Stomach (tissue), 9 donors: Measurements from ENCODE around the gene SPART. TPM values are rescaled to one million over a fixed set of nuclear protein-coding genes. Genes with fewer than 3 reads are reported as not detected.

Experiments
- DNase-seq, 2 donors: peaks; one replicate each; pipeline versions ENCODE4 v3.0.0 to v3.0.0-alpha.2; 2013 to 2019
- H3K27ac ChIP-seq, 5 donors: fragments of 200-600 bp in 4 of 5; sonication (generic) in 4 of 5; one replicate each; pipeline ENCODE4 v1.5.1; 2013 to 2019; ENCODE audit warnings: mild to moderate bottlenecking in 1 of 5, moderate library complexity in 1 of 5
- H3K27me3 ChIP-seq, 3 donors: fragments of 200-600 bp; sonication (generic); one replicate each; pipeline ENCODE4 v1.5.1; 2017 to 2019; ENCODE audit warnings: mixed run types in 1 of 3
- H3K36me3 ChIP-seq, 4 donors: fragments of 200-600 bp; sonication (generic); 1 replicate in 3 of 4; 2 replicates in 1 of 4; pipeline ENCODE4 v1.5.1; 2016 to 2019
- H3K4me1 ChIP-seq, 4 donors: fragments of 200-600 bp; sonication (generic); one replicate each; pipeline ENCODE4 v1.5.1; 2016 to 2019
- H3K4me3 ChIP-seq, 4 donors: fragments of 200-600 bp; sonication (generic) in 3 of 4; one replicate each; pipeline ENCODE4 v1.5.1; 2016 to 2019; ENCODE audit warnings: mild to moderate bottlenecking in 1 of 4
- H3K9me3 ChIP-seq, 4 donors: fragments of 200-600 bp; sonication (generic); one replicate each; pipeline ENCODE4 v1.5.1; 2016 to 2019
- EP300 ChIP-seq: sonication (generic); formaldehyde crosslinking; IDR thresholded peaks from one replicate; pipeline ENCODE4 v1.6.1; 2017; ENCODE audit warnings: antibody characterized with exemption
- POLR2A ChIP-seq, 4 donors: fragments of 450-650 bp; IDR thresholded peaks; one replicate each; pipeline ENCODE4 v1.6.1; 2016; ENCODE audit warnings: antibody characterized with exemption in 4 of 4, control low read depth in 2 of 4, mild to moderate bottlenecking in 1 of 4, moderate library complexity in 1 of 4
- POLR2AphosphoS5 ChIP-seq, 3 donors: sonication (generic); formaldehyde crosslinking; IDR thresholded peaks; one replicate each; pipeline ENCODE4 v1.6.1; 2016; ENCODE audit warnings: antibody characterized with exemption in 3 of 3
- WGBS, 5 donors: extraction: QIAGEN DNeasy Blood & Tissue Kit in 3 of 5; methylation state at CpG; one replicate each; pipeline versions ENCODE4 v1.1.5 to v1.1.7; 2013 to 2018; 5-methylcytosine and 5-hydroxymethylcytosine counted together
- intact Hi-C: fragments of 100-400 bp; cut with DNase I; formaldehyde crosslinking; loops from one replicate; pipeline ENCODE4 v1.15.1; 2023; ENCODE audit warnings: low total_unique reads
- polyA plus RNA-seq, 3 donors: library from polyadenylated mRNA; stranded (reverse); fragments of 200-250 nt; gene quantifications; one replicate each; pipeline ENCODE4 v1.2.3, GENCODE V29; 2013
- total RNA-seq, 5 donors: library from RNA; depleted of rRNA; stranded (reverse); fragments of >200 nt; gene quantifications; one replicate each; pipeline versions ENCODE4 v1.1.0 to v1.2.3, GENCODE V29; 2014 to 2016
- TF ChIP-seq, protein P1 (sequence below), 7 experiments: fragments of 450-650 bp in 4 of 7; fragments of 200-600 bp in 3 of 7; sonication (generic) in 3 of 7; IDR thresholded peaks; one replicate each; pipeline ENCODE4 v1.5.1; 2016 to 2019; ENCODE audit warnings: antibody characterized with exemption in 7 of 7, control low read depth in 2 of 7, mild to moderate bottlenecking in 1 of 7
- donor health status: healthy with polysubstance abuse.
- donor health status: Bipolar disorder and iron deficiency.
- donor health status: healthy.

Gene SPART
- total and polyA plus RNA-seq, 8 donors: 6.1 to 121 (median 20.9) TPM

DNA sequence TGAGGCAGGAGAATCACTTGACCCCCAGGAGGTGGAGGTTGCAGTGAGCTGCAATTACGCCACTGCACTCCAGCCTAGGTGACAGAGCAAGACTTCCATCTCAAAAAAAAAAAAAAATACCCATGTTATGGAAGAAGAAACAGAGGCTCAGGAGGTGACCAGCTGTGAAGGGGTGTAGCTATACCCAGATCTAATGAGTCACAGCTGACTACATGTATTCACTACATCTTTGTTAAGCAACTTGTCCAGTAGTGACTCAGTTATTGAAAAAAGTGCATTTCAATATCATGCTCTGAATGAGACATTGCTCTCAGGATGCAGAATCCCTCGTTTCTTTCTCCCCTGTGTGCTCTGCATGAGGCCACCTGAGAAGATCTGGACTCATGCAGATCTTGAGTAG lies 16.1 kb upstream of the SPART start:
- Histone ChIP-seq H3K4me3 (no peak overlapping the region), H3K36me3 (no peaks in the 10 kb centered on the region), H3K27ac (no peak overlapping the region), H3K9me3 (no peaks in the 10 kb centered on the region), H3K27me3 (no peaks in the 10 kb centered on the region), H3K4me1 (no peaks in the 10 kb centered on the region)
- intact Hi-C loops: no loop called here
- 75 to 85% (median 78%) methylated on average over 2 of the region's 2 CpGs for WGBS, 5 donors
- no peak for DNase-seq
- TF ChIP-seq POLR2A (IDR thresholded peaks at IDR 0.05): no peak
- no peak for TF ChIP-seq EP300
- no peak for TF ChIP-seq POLR2AphosphoS5 (IDR thresholded peaks at IDR 0.05)
- TF ChIP-seq, protein P1, sequence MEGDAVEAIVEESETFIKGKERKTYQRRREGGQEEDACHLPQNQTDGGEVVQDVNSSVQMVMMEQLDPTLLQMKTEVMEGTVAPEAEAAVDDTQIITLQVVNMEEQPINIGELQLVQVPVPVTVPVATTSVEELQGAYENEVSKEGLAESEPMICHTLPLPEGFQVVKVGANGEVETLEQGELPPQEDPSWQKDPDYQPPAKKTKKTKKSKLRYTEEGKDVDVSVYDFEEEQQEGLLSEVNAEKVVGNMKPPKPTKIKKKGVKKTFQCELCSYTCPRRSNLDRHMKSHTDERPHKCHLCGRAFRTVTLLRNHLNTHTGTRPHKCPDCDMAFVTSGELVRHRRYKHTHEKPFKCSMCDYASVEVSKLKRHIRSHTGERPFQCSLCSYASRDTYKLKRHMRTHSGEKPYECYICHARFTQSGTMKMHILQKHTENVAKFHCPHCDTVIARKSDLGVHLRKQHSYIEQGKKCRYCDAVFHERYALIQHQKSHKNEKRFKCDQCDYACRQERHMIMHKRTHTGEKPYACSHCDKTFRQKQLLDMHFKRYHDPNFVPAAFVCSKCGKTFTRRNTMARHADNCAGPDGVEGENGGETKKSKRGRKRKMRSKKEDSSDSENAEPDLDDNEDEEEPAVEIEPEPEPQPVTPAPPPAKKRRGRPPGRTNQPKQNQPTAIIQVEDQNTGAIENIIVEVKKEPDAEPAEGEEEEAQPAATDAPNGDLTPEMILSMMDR (IDR thresholded peaks at IDR 0.05): no peak

DNA sequence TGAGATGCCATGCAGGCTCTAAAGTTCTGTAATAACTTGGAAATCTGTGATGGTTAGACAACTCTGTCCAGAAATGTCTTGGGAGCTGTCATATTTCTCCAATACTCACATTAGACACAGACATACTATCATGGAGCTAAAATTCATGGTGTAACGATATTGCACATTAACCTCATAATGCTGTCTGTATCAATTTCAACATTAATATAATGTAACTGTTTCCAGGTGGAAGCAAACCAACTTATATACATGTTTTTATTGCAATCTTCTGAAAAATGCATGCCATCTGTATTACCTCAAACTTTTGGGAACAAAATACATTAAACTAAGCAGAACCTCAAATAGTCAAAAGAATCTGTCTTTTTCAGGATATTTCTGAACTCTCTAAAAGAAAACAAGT lies 14.7 kb upstream of the SPART start:
- Histone ChIP-seq H3K36me3 (no peaks in the 10 kb centered on the region), H3K4me1 (no peaks in the 10 kb centered on the region), H3K4me3 (no peak overlapping the region), H3K27me3 (no peaks in the 10 kb centered on the region), H3K9me3 (no peaks in the 10 kb centered on the region), H3K27ac (no peak overlapping the region)
- no peak for DNase-seq
- 67 to 81% (median 74%) methylated on average over 1 of the region's 1 CpG for WGBS, 5 donors
- intact Hi-C loops: no loop called here
- no peak for TF ChIP-seq POLR2AphosphoS5 (IDR thresholded peaks at IDR 0.05)
- no peak for TF ChIP-seq EP300
- TF ChIP-seq, protein P1 (IDR thresholded peaks at IDR 0.05): no peak

DNA sequence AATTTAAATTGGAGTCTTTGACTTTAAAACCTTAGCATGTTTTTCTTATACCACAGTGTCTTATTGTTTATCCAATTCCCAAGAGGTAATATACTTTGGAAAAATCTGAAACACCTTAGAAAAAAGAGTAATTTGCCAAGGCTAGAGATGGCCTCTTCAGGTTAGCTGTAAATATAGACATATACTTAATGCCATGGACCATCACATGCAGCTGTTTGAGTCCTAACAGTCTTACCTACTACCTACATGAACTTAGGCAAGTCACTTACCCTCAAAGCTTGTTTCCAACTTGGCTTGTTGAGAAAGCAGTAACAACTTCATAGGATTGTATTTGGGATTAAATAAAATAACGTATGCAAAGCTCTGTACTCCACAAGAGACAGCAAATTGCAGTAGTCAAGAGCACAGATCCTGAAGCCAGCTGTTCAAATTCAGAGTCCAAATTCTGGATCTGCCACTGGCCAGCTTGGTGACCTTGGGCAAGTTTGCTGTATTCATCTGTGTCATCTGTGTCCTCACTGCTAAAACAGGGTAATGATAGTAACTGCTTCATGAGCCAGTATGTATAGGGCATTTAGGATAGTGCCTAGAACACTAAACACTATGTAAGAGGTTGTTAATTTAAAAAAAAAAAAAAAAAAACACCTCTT lies 13.2 kb upstream of the SPART start:
- H3K36me3 ChIP-seq: no peaks in the 10 kb centered on the region
- no peaks in the 10 kb centered on the region for H3K4me1 ChIP-seq
- intact Hi-C loops: no loop called here
- 72 to 92% (median 81%) methylated on average over 1 of the region's 1 CpG for whole genome bisulfite sequencing, 5 donors
- no peak overlapping the region for H3K27ac ChIP-seq
- no peak overlapping the region for H3K4me3 ChIP-seq
- no peaks in the 10 kb centered on the region for H3K9me3 ChIP-seq
- no peak for TF ChIP-seq POLR2AphosphoS5 (IDR thresholded peaks at IDR 0.05)
- TF ChIP-seq, protein P1 (IDR thresholded peaks at IDR 0.05): no peak
- TF ChIP-seq POLR2A (IDR thresholded peaks at IDR 0.05): no peak
- TF ChIP-seq EP300: no peak
- H3K27me3 ChIP-seq: no peaks in the 10 kb centered on the region
- DNase-seq: no peak

DNA sequence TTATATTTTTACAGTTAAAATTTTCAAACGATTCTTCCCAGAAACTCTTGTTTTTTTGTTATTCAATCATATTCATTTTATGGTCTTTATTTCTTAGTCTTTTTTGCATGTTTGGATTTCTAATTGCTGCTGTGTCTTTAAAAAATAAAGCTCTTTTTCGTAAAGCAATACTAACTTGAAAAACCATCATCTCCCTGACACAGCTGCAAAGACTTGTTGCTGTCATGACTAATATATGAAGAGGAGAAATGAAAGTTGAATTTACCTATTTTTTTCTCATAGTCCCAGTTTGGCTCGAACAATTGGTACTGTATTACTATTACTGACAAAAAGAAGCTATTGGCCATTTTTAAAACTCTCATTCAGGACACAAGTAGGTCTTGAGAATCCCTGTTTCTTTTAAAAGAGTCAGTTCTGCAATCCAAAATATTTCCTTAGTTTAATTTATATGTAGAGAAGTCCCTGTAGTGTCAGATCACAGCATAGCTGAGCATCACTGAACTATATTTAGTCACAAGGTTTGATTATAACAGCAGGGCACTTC lies 12.1 kb upstream of the SPART start:
- Histone ChIP-seq H3K36me3 (no peaks in the 10 kb centered on the region), H3K9me3 (no peaks in the 10 kb centered on the region), H3K27me3 (no peaks in the 10 kb centered on the region), H3K4me3 (no peak overlapping the region), H3K4me1 (no peaks in the 10 kb centered on the region), H3K27ac (no peak overlapping the region)
- DNase-seq: no peak
- no peak for TF ChIP-seq POLR2A (IDR thresholded peaks at IDR 0.05)
- no peak for TF ChIP-seq POLR2AphosphoS5 (IDR thresholded peaks at IDR 0.05)
- TF ChIP-seq, protein P1 (IDR thresholded peaks at IDR 0.05): no peak
- no peak for TF ChIP-seq EP300
- intact Hi-C loops: no loop called here
- WGBS, 5 donors: 78 to 92% (median 80%) methylated on average over 3 of the region's 3 CpGs
